GM12878 (cell line): ENCODE results near the gene COX10. TPM values are rescaled to one million over a fixed set of nuclear protein-coding genes. Genes with fewer than 3 reads are reported as not detected.
"Not testable (repeated sequence)": the region's sequence is repeated elsewhere in the genome, so short reads cannot be mapped to it uniquely, and the experiment has no call there.

Experiments
- ATAC-seq: fragments of 200-7000 bp; cut with Tn5 transposase; 3 replicates; pipeline ENCODE4 v1.9.1; 2020; ENCODE audit warnings: mild to moderate bottlenecking, moderate library complexity
- BruUV-seq: library from RNA; stranded (reverse); fragments of 400-500 nt; replicated peaks from 2 replicates; lab custom pipeline; 2021; lab: Mats Ljungman, UMichigan
- CTCF ChIA-PET: fragments of 300-600 bp; sonication (Branson Sonifier 250); formaldehyde crosslinking; extraction: SDS; loops from one replicate; lab custom pipeline; 2021; ENCODE audit warnings: inconsistent platforms; lab: Yijun Ruan, JAX
- POLR2A ChIA-PET: fragments of 350-600 bp; formaldehyde crosslinking; extraction: SDS; loops from one replicate; lab custom pipeline; 2021; ENCODE audit warnings: inconsistent platforms; lab: Charles Lee
- RAD21 ChIA-PET: fragments of 300-600 bp; sonication (Branson Sonifier 250); formaldehyde crosslinking; loops from one replicate; lab custom pipeline; 2023; ENCODE audit warnings: antibody characterized with exemption; ENCODE audit not compliant: unreplicated experiment; lab: Charles Lee
- SMC1A ChIA-PET: fragments of 300-600 bp; sonication (Branson Sonifier 250); formaldehyde crosslinking; loops from one replicate; lab custom pipeline; 2023; ENCODE audit not compliant: unreplicated experiment, uncharacterized antibody; lab: Charles Lee
- DNase-seq: peaks from one replicate; pipeline ENCODE4 v3.0.0-alpha.2; 2011; ENCODE audit warnings: low read depth, low spot score
- FAIRE-seq: peaks from 3 replicates; lab custom pipeline; 2011; peaks lifted over from hg19 to GRCh38; lab: Jason Lieb, UNC
- H2AFZ ChIP-seq: 2 replicates; pipeline ENCODE4 v1.6.0; 2011; ENCODE audit warnings: low read depth, low read length, control low read depth; ENCODE audit not compliant: control insufficient read depth
- H3K27ac ChIP-seq: 2 replicates; pipeline ENCODE4 v1.5.1; 2011; ENCODE audit warnings: control low read depth; ENCODE audit not compliant: control insufficient read depth, insufficient read depth
- H3K27me3 ChIP-seq, 2 experiments: replicated peaks in 1 of 2; 2 replicates each; pipeline versions ENCODE4 v1.6.0 to v1.6.1; 2011; ENCODE audit warnings: low read length in 1 of 2; ENCODE audit not compliant: control insufficient read depth in 2 of 2, insufficient read depth in 2 of 2
- H3K36me3 ChIP-seq, 2 experiments: 2 replicates each; pipeline ENCODE4 v1.5.1; 2011; ENCODE audit warnings: low read length in 1 of 2; ENCODE audit not compliant: control insufficient read depth in 2 of 2, insufficient read depth in 2 of 2
- H3K4me1 ChIP-seq: 2 replicates; pipeline ENCODE4 v1.6.1; 2011; ENCODE audit warnings: mild to moderate bottlenecking, low read length, moderate library complexity, mixed read lengths; ENCODE audit not compliant: control insufficient read depth, insufficient read depth
- H3K4me2 ChIP-seq: 2 replicates; pipeline ENCODE4 v1.6.0; 2011; ENCODE audit warnings: control low read depth; ENCODE audit not compliant: control insufficient read depth, insufficient read depth
- H3K4me3 ChIP-seq: fragments of 200-600 bp; sonication (generic); 2 replicates; pipeline ENCODE4 v1.5.1; 2016
- H3K79me2 ChIP-seq: 2 replicates; pipeline ENCODE4 v1.6.0; 2011; ENCODE audit warnings: low read length; ENCODE audit not compliant: control insufficient read depth, insufficient read depth
- H3K9ac ChIP-seq: 2 replicates; pipeline ENCODE4 v1.8.0; 2011; ENCODE audit warnings: low read length, control low read depth, mixed read lengths; ENCODE audit not compliant: control insufficient read depth, insufficient read depth
- H3K9me3 ChIP-seq: replicated peaks from 3 replicates; pipeline ENCODE4 v1.5.1; 2011; ENCODE audit warnings: mild to moderate bottlenecking, low read length; ENCODE audit not compliant: control insufficient read depth, insufficient read depth
- H4K20me1 ChIP-seq: 2 replicates; pipeline ENCODE4 v1.6.0; 2011; ENCODE audit not compliant: control insufficient read depth, insufficient read depth
- BHLHE40 ChIP-seq, 2 experiments: fragments of 450-650 bp in 1 of 2; IDR thresholded peaks; 2 replicates each; pipeline ENCODE4 v1.6.1; 2011 to 2017; ENCODE audit warnings: low read depth in 2 of 2, borderline replicate concordance in 1 of 2, improper control_type of control experiment in 1 of 2, low read length in 1 of 2, mild to moderate bottlenecking in 1 of 2
- BMI1 ChIP-seq: fragments of 450-650 bp; IDR thresholded peaks from 2 replicates; pipeline ENCODE4 v1.6.1; 2016; ENCODE audit warnings: mild to moderate bottlenecking, moderate library complexity, borderline replicate concordance
- CHD2 ChIP-seq: IDR thresholded peaks from 2 replicates; pipeline ENCODE4 v1.6.1; 2011; ENCODE audit warnings: low read depth, low read length, improper control_type of control experiment, borderline replicate concordance
- E2F4 ChIP-seq: IDR thresholded peaks from 2 replicates; pipeline ENCODE4 v1.6.1; 2012; ENCODE audit warnings: low read depth, low read length, improper control_type of control experiment
- FOXM1 ChIP-seq: IDR thresholded peaks from 2 replicates; pipeline ENCODE4 v1.6.1; 2012; ENCODE audit warnings: low read depth, mild to moderate bottlenecking, inconsistent platforms, low read length, moderate library complexity
- NFIC ChIP-seq: IDR thresholded peaks from 2 replicates; pipeline ENCODE4 v1.6.1; 2012; ENCODE audit warnings: low read depth, mild to moderate bottlenecking, inconsistent platforms, low read length, moderate library complexity
- NR2C1 ChIP-seq: fragments of 450-650 bp; IDR thresholded peaks from 2 replicates; pipeline ENCODE4 v1.6.1; 2017; ENCODE audit warnings: antibody characterized with exemption, mild to moderate bottlenecking, moderate library complexity
- REST ChIP-seq: IDR thresholded peaks from 2 replicates; pipeline ENCODE4 v1.6.1; 2012; ENCODE audit warnings: mild to moderate bottlenecking, low read depth, low read length
- SIX5 ChIP-seq: IDR thresholded peaks from 2 replicates; pipeline ENCODE4 v1.6.1; 2011; ENCODE audit warnings: mild to moderate bottlenecking, low read depth, low read length, moderate library complexity; ENCODE audit not compliant: severe bottlenecking
- WGBS: methylation state at CpG from one replicate; pipeline ENCODE4 v1.1.6; 2016; ENCODE audit warnings: low lambda C conversion rate; ENCODE audit not compliant: insufficient replicate concordance, insufficient coverage; ENCODE audit errors: missing lambda C conversion rate; 5-methylcytosine and 5-hydroxymethylcytosine counted together
- in situ Hi-C: fragments of 300-500 bp; cut with MboI; formaldehyde crosslinking; loops from 9 replicates; pipeline ENCODE4 v1.14.3; 2018; ENCODE audit warnings: mixed read lengths
- intact Hi-C: fragments of 100-400 bp; cut with micrococcal nuclease; formaldehyde crosslinking; loops from one replicate; pipeline ENCODE4 v1.14.2; 2022; ENCODE audit not compliant: unreplicated experiment
- polyA plus RNA-seq, 11 experiments: library from polyadenylated mRNA; depleted of rRNA in 4 of 11; unstranded in 6 of 11; stranded (reverse) in 5 of 11; fragments of >200 nt; fragmentation: Nextera tagmentation in 4 of 11; fragmentation: Illumina TruSeq in 1 of 11; extraction: Ambion mirVana in 4 of 11; extraction: Trizol in 1 of 11; gene quantifications; 1 replicate in 1 of 11; 2 replicates in 10 of 11; pipeline versions ENCODE4 v1.2.1 to v1.2.3, GENCODE V29; 2011 to 2016; ENCODE audit warnings: inconsistent platforms in 2 of 11, missing spikeins in 2 of 11, low read depth in 1 of 11
- total RNA-seq, 4 experiments: library from RNA; depleted of rRNA in 3 of 4; stranded (reverse); fragments of >200 nt in 3 of 4; fragmentation: Illumina TruSeq in 1 of 4; extraction: Trizol in 1 of 4; gene quantifications; 2 replicates each; pipeline versions ENCODE4 v1.2.1 to v1.2.3, GENCODE V29; 2013 to 2021
- TF ChIP-seq, protein P1 (sequence below): fragments of 450-650 bp; IDR thresholded peaks from 2 replicates; pipeline ENCODE4 v1.6.1; 2016; ENCODE audit warnings: mild to moderate bottlenecking

COX10 gene
- total and polyA plus RNA-seq, 10 of the 15 experiments (the other 5 are each of a cell fraction or from before 2014, with no cell fraction given): 9.6 to 29.4 (median 21.3) TPM

DNA sequence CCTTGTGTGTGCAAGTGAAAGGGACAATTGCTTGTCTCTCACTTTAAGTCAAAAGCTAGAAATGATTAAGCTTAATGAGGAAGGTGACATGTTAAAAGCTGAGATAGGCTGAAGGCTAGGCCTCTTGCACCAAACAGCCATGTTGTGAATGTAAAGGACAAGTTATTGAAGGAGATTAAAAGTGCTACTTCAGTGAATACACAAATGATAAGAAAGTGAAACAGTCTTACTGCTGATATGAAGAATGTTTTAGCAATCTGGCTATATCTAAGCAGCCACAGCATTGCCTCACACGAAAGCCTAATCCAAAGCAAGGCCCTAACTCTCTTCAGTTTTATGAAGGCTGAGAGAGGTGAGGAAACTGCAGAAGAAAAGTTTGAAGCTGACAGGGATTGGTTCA is 96.3 kb downstream of the COX10 start (continued):
- TF ChIP-seq E2F4 (no peak), CHD2 (no peak), FOXM1 (no peak), NFIC (no peak), BMI1 (no peak), SIX5 (no peak), NR2C1 (no peak), BHLHE40 (IDR thresholded peaks at IDR 0.05; ENCODE audit: borderline replicate concordance in 1 of 2, low read depth in 2 of 2, low read length in 1 of 2) (no peak), REST (no peak)
- TF ChIP-seq, protein P1, sequence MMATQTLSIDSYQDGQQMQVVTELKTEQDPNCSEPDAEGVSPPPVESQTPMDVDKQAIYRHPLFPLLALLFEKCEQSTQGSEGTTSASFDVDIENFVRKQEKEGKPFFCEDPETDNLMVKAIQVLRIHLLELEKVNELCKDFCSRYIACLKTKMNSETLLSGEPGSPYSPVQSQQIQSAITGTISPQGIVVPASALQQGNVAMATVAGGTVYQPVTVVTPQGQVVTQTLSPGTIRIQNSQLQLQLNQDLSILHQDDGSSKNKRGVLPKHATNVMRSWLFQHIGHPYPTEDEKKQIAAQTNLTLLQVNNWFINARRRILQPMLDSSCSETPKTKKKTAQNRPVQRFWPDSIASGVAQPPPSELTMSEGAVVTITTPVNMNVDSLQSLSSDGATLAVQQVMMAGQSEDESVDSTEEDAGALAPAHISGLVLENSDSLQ: no peak

GRCh38 chr17:14167831-14168230 is 98.5 kb downstream of the COX10 start:
- ATAC-seq, POLR2A ChIA-PET, in situ Hi-C loops, RAD21 ChIA-PET, H4K20me1 ChIP-seq, H3K27me3 ChIP-seq, H3K79me2 ChIP-seq, DNase-seq, H3K4me3 ChIP-seq, BruUV-seq, FAIRE-seq, H3K36me3 ChIP-seq, CTCF ChIA-PET, H2AFZ ChIP-seq, H3K27ac ChIP-seq, H3K9ac ChIP-seq, SMC1A ChIA-PET, H3K4me1 ChIP-seq, intact Hi-C loops, H3K4me2 ChIP-seq, H3K9me3 ChIP-seq: not testable (repeated sequence)
- 95% methylated on average over 1 of the region's 1 CpG for WGBS
